Transverse colon (tissue), 4 donors: ENCODE data around the gene GNG12. TPM values are rescaled to one million over a fixed set of nuclear protein-coding genes. Genes with fewer than 3 reads are reported as not detected.

Source experiments
- DNase-seq: peaks from one replicate; pipeline ENCODE4 v3.0.0-alpha.2; 2019
- H3K27ac ChIP-seq, 4 donors: fragments of 200-600 bp; sonication (generic); 2 replicates each; pipeline ENCODE4 v1.5.1; 2016 to 2018; ENCODE audit warnings: inconsistent platforms in 4 of 4
- H3K27me3 ChIP-seq: fragments of 200-600 bp; sonication (generic); 2 replicates; pipeline ENCODE4 v1.5.1; 2017; ENCODE audit warnings: inconsistent platforms
- H3K36me3 ChIP-seq, 4 donors: fragments of 200-600 bp; sonication (generic); 2 replicates each; pipeline ENCODE4 v1.5.1; 2017 to 2019; ENCODE audit warnings: inconsistent platforms in 4 of 4
- H3K4me1 ChIP-seq, 4 donors: fragments of 200-600 bp; sonication (generic); 2 replicates each; pipeline ENCODE4 v1.5.1; 2017 to 2020; ENCODE audit warnings: inconsistent platforms in 4 of 4
- H3K4me3 ChIP-seq, 4 donors: fragments of 200-600 bp; sonication (generic); 1 replicate in 1 of 4; 2 replicates in 3 of 4; pipeline versions ENCODE4 v1.5.1 to v1.6.1; 2017 to 2019; ENCODE audit warnings: inconsistent platforms in 4 of 4
- H3K9me3 ChIP-seq, 2 donors: fragments of 200-600 bp; sonication (generic); 2 replicates each; pipeline ENCODE4 v1.5.1; 2017 to 2019; ENCODE audit warnings: inconsistent platforms in 2 of 2
- EP300 ChIP-seq: sonication (generic); formaldehyde crosslinking; IDR thresholded peaks from one replicate; pipeline ENCODE4 v1.6.1; 2017; ENCODE audit warnings: antibody characterized with exemption, low read depth
- POLR2A ChIP-seq: fragments of 450-650 bp; IDR thresholded peaks from one replicate; pipeline ENCODE4 v1.6.1; 2016; ENCODE audit warnings: antibody characterized with exemption, mild to moderate bottlenecking, moderate library complexity
- POLR2AphosphoS5 ChIP-seq, 3 donors: sonication (generic); formaldehyde crosslinking; IDR thresholded peaks; one replicate each; pipeline ENCODE4 v1.6.1; 2016; ENCODE audit warnings: antibody characterized with exemption in 3 of 3
- WGBS, 2 donors: methylation state at CpG; one replicate each; pipeline ENCODE4 v1.1.5; 2018; ENCODE audit warnings: low coverage in 1 of 2; 5-methylcytosine and 5-hydroxymethylcytosine counted together
- in situ Hi-C, 4 donors: fragments of 200-750 bp; cut with MboI; loops; one replicate each; pipeline versions ENCODE4 v1.15.0 to v1.15.1; 2017; ENCODE audit warnings: low sequenced_read_pairs in 3 of 4, low pct_ligation_motif_present in 1 of 4, low pct_unique_long_range_greater_than_20kb in 1 of 4
- intact Hi-C: fragments of 100-400 bp; cut with DNase I; formaldehyde crosslinking; loops from one replicate; pipeline ENCODE4 v1.15.1; 2023; ENCODE audit warnings: low total_unique reads
- total RNA-seq, 4 donors: library from RNA; depleted of rRNA; stranded (reverse); fragments of >200 nt; gene quantifications; one replicate each; pipeline ENCODE4 v1.1.0, GENCODE V29; 2016
- TF ChIP-seq, protein P1 (sequence below), 5 experiments: fragments of 200-600 bp in 3 of 5; fragments of 450-650 bp in 2 of 5; sonication (generic) in 3 of 5; IDR thresholded peaks; 1 replicate in 2 of 5; 2 replicates in 3 of 5; pipeline ENCODE4 v1.5.1; 2016 to 2017; ENCODE audit warnings: antibody characterized with exemption in 5 of 5, inconsistent platforms in 3 of 5, mild to moderate bottlenecking in 2 of 5, moderate library complexity in 1 of 5

Gene GNG12
- total RNA-seq, 4 donors from 2014 or later: 19.1 to 180 (median 112) TPM

DNA sequence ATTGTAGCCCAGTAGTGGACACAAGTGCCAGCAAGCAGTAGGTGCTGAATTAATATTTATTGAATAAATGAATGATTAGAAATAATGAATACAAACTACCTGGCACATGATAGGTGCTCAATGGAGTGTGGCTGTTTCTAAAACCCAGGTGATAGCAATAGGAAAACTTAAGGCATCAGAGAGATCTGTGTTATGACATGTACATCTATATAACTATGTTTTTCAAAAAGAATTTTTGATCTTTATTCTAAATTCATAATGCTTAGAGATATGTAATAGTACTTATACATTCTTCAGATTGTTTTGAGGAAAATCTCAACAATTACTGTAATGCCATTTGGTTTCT is 143.3 kb downstream of the GNG12 start:
- TF ChIP-seq, protein P1, sequence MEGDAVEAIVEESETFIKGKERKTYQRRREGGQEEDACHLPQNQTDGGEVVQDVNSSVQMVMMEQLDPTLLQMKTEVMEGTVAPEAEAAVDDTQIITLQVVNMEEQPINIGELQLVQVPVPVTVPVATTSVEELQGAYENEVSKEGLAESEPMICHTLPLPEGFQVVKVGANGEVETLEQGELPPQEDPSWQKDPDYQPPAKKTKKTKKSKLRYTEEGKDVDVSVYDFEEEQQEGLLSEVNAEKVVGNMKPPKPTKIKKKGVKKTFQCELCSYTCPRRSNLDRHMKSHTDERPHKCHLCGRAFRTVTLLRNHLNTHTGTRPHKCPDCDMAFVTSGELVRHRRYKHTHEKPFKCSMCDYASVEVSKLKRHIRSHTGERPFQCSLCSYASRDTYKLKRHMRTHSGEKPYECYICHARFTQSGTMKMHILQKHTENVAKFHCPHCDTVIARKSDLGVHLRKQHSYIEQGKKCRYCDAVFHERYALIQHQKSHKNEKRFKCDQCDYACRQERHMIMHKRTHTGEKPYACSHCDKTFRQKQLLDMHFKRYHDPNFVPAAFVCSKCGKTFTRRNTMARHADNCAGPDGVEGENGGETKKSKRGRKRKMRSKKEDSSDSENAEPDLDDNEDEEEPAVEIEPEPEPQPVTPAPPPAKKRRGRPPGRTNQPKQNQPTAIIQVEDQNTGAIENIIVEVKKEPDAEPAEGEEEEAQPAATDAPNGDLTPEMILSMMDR (IDR thresholded peaks at IDR 0.05): no peak
- no peak for TF ChIP-seq EP300
- no peak for TF ChIP-seq POLR2A
- TF ChIP-seq POLR2AphosphoS5 (IDR thresholded peaks at IDR 0.05): no peak
- no peaks in the 10 kb centered on the region for H3K9me3 ChIP-seq
- H3K4me3 ChIP-seq: no peak overlapping the region
- intact Hi-C loops: no loop called here
- in situ Hi-C loops: loop anchor here in 1 of 4 donors (10.0 kb wide), 1 partner anchor 65 kb away; no protein-coding TSS in a partner anchor
- H3K4me1 ChIP-seq: peaks cover 0 to 13% (median 10%) of the 10 kb centered on the region in 4 donors
- no peaks in the 10 kb centered on the region for H3K27me3 ChIP-seq
- no peak for DNase-seq
- peaks cover 0 to 7% (median 3%) of the 10 kb centered on the region in 4 donors for H3K36me3 ChIP-seq
- H3K27ac ChIP-seq: no peak overlapping the region

DNA sequence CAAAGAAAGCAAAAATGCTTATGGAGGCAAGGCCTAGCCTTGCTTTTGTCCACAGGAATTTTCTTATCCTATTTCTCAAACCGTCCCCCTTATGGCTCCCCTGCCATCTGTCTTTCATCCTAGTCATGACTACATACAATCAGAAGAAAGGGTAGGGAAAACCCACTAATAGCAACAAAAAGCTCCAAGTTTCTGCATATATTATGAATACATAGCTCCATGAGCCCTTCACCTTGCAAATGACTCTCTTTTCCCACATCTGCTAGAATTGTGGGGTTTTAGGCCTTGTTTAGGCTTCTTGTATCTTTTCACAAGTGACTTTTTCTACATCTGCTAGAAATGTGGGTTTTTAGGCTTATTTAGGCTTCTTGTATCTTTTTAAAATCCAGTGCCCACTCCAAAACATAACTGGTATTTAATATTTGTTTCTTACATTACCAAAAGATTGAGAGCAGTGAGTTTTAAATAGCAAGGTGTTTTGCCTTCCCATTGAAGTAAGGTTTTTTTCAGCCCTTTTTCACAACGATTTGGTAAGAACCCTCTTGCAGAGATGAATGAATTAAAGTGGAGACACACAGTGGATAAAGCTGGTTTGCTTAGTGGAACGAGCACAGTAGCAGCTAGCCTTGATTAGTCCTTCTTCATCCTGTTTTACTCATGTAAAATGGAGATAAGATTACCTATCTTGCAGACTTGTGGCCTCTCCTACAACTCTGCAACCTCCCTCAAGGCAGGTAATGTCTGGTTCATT is 143.8 kb downstream of the GNG12 start:
- H3K4me3 ChIP-seq: no peak overlapping the region
- in situ Hi-C loops: loop anchor here in 1 of 4 donors (10.0 kb wide), 2 partner anchors 45 to 65 kb away; no protein-coding TSS in a partner anchor
- DNase-seq: no peak
- H3K4me1 ChIP-seq: peaks cover 0 to 15% (median 13%) of the 10 kb centered on the region in 4 donors
- H3K36me3 ChIP-seq: peaks cover 0 to 7% (median 3%) of the 10 kb centered on the region in 4 donors
- no peak overlapping the region for H3K27ac ChIP-seq
- WGBS, 2 donors: 66 to 73% methylated on average over 2 to 3 of the region's 3 CpGs
- H3K27me3 ChIP-seq: no peaks in the 10 kb centered on the region
- TF ChIP-seq, protein P1 (IDR thresholded peaks at IDR 0.05): no peak
- TF ChIP-seq POLR2AphosphoS5 (IDR thresholded peaks at IDR 0.05) (no peak), EP300 (no peak), POLR2A (no peak)
- H3K9me3 ChIP-seq: no peaks in the 10 kb centered on the region
- intact Hi-C loops: no loop called here

DNA sequence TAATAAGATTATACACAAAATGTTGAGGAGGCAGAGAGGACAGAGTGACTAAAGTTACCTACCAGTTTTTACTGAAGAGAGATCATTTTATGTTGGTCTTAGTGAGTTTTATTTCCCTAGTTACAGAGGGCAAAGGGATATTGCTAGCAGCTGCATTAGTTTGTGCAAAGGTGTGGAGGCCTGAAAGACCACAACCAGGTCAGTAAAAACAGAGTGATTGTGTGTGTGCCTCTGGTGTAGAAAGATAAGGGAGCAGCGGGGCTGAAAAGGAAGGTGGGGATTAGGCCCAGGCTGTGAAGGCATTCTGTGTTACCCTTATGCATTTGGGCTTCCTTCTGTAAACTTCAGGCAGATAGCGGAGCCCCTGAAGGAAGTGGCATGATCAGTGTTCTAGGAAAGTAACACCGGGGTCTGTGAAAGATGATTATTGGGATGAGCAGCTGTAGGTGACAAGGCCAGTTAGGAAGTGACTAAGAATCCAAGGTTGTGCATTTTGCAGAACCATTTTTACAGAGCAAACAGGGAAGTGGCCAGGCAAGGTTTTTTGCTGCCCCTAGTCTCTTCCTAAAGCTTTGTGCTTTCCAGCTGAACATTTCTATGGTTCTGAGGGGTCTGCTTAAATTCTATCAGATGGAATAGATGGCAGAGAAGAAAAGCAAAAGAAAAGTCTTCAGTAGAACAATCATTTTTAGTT is 144.6 kb downstream of the GNG12 start:
- H3K9me3 ChIP-seq: no peaks in the 10 kb centered on the region
- DNase-seq: no peak
- intact Hi-C loops (no loop called here), in situ Hi-C loops (loop anchor here in 1 of 4 donors (10.0 kb wide), 1 partner anchor 46 kb away; no protein-coding TSS in a partner anchor)
- H3K4me1 ChIP-seq: peaks cover 7 to 23% (median 20%) of the 10 kb centered on the region in 4 donors
- H3K4me3 ChIP-seq: no peak overlapping the region
- WGBS, 2 donors: 22 to 70% methylated on average over 3 of the region's 3 CpGs
- H3K36me3 ChIP-seq: peaks cover 0 to 7% (median 3%) of the 10 kb centered on the region in 4 donors
- no peak overlapping the region for H3K27ac ChIP-seq
- no peaks in the 10 kb centered on the region for H3K27me3 ChIP-seq
- TF ChIP-seq EP300 (no peak), POLR2A (no peak), POLR2AphosphoS5 (IDR thresholded peaks at IDR 0.05) (no peak)
- TF ChIP-seq, protein P1 (IDR thresholded peaks at IDR 0.05): no peak

DNA sequence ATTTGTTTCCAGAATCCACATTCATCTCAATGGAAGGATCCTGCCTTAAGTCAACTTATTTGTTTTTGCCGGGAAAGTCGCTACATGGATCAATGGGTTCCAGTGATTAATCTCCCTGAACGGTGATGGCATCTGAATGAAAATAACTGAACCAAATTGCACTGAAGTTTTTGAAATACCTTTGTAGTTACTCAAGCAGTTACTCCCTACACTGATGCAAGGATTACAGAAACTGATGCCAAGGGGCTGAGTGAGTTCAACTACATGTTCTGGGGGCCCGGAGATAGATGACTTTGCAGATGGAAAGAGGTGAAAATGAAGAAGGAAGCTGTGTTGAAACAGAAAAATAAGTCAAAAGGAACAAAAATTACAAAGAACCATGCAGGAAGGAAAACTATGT is 145.6 kb downstream of the GNG12 start:
- in situ Hi-C loops (loop anchor here in 1 of 4 donors (10.0 kb wide), 1 partner anchor 47 kb away; no protein-coding TSS in a partner anchor), intact Hi-C loops (no loop called here)
- Histone ChIP-seq H3K36me3 (peaks cover 0 to 7% (median 3%) of the 10 kb centered on the region in 4 donors), H3K4me3 (no peak overlapping the region), H3K9me3 (no peaks in the 10 kb centered on the region), H3K4me1 (peaks cover 8 to 33% (median 28%) of the 10 kb centered on the region in 4 donors), H3K27ac (peak overlapping the region in 2 of 4 donors; percentile 6 to 97), H3K27me3 (no peaks in the 10 kb centered on the region)
- WGBS, 2 donors: 77 to 84% methylated on average over 4 of the region's 4 CpGs
- no peak for DNase-seq
- TF ChIP-seq POLR2AphosphoS5 (IDR thresholded peaks at IDR 0.05): peak in 1 of 3 donors; percentile 10
- TF ChIP-seq, protein P1 (IDR thresholded peaks at IDR 0.05): no peak
